K562 (cell line): ENCODE measurements around the gene CCNY.
"Not testable (repeated sequence)": the region's sequence is repeated elsewhere in the genome, so short reads cannot be mapped to it uniquely, and the experiment has no call there.

Experiments used
- EZH2 ChIP-seq: IDR thresholded peaks from 2 replicates; pipeline ENCODE4 v1.6.1; 2012; ENCODE audit warnings: low read depth, mild to moderate bottlenecking, inconsistent platforms, low read length, borderline replicate concordance
- ZNF23 ChIP-seq: fragments of 250-450 bp; sonication (Bioruptor Pico); IDR thresholded peaks from 2 replicates; pipeline ENCODE4 v1.4.0; 2020; ENCODE audit warnings: mild to moderate bottlenecking
- TF ChIP-seq, protein P1 (sequence below), 3 experiments: IDR thresholded peaks in 2 of 3; conservative IDR thresholded peaks in 1 of 3; 2 replicates each; pipeline ENCODE4 v1.5.1; 2011 to 2012; ENCODE audit warnings: low read length in 3 of 3, mild to moderate bottlenecking in 3 of 3, control low read depth in 2 of 3, improper control_type of control experiment in 1 of 3, inconsistent platforms in 1 of 3, low read depth in 1 of 3, mixed read lengths in 1 of 3, moderate library complexity in 1 of 3; ENCODE audit not compliant: insufficient read depth in 2 of 3
- TF ChIP-seq, protein P2 (sequence below), 3 experiments: fragments of 200-800 bp in 1 of 3; sonication (Bioruptor generic) in 1 of 3; sonication (generic) in 1 of 3; formaldehyde crosslinking in 1 of 3; IDR thresholded peaks; 2 replicates each; pipeline versions ENCODE4 v1.6.1 to v1.8.0; 2016 to 2022; ENCODE audit warnings: mild to moderate bottlenecking in 2 of 3, missing compliant biosample characterization in 2 of 3, missing genetic modification characterization in 2 of 3, missing genetic modification reagents in 1 of 3

DNA sequence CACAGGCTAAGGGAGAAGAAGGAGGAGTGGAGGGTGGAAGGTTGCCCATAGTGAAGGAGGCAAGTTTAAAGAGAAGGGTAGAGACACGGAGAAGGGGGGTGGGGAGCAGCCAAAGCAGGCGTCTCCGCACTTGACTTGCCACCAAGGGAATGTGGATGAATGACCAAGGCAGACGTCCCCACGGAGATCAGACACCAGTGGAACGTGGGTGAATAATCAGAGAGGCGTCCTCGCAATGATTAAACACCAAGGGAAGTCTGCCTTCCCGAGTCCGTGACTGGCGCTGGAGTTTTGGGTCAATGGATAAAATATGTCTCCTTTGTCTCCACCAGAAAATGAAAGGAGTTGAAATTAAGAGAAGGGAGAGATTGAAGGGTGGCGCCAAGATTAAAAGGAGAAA, 71.4 kb downstream of the CCNY start:
- not testable (repeated sequence) for TF ChIP-seq EZH2; ZNF23 (CRISPR knock-in tag)
- TF ChIP-seq, protein P1, sequence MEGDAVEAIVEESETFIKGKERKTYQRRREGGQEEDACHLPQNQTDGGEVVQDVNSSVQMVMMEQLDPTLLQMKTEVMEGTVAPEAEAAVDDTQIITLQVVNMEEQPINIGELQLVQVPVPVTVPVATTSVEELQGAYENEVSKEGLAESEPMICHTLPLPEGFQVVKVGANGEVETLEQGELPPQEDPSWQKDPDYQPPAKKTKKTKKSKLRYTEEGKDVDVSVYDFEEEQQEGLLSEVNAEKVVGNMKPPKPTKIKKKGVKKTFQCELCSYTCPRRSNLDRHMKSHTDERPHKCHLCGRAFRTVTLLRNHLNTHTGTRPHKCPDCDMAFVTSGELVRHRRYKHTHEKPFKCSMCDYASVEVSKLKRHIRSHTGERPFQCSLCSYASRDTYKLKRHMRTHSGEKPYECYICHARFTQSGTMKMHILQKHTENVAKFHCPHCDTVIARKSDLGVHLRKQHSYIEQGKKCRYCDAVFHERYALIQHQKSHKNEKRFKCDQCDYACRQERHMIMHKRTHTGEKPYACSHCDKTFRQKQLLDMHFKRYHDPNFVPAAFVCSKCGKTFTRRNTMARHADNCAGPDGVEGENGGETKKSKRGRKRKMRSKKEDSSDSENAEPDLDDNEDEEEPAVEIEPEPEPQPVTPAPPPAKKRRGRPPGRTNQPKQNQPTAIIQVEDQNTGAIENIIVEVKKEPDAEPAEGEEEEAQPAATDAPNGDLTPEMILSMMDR (IDR thresholded peaks at IDR 0.05 in 2 of 3, conservative IDR thresholded peaks at IDR 0.05 in 1 of 3; ENCODE audit: insufficient read depth in 2 of 3, low read depth in 1 of 3, low read length in 3 of 3), result not testable (repeated sequence)
- TF ChIP-seq, protein P2, sequence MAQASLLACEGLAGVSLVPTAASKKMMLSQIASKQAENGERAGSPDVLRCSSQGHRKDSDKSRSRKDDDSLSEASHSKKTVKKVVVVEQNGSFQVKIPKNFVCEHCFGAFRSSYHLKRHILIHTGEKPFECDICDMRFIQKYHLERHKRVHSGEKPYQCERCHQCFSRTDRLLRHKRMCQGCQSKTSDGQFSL (CRISPR knock-in tag; IDR thresholded peaks at IDR 0.05), result not testable (repeated sequence)
- TF ChIP-seq, protein P2 (tag; IDR thresholded peaks at IDR 0.05), result not testable (repeated sequence)
